HG03280 (cell line): ENCODE data around the gene NEURL4.

ENCODE experiments used
- ATAC-seq: cut with Tn5 transposase; IDR thresholded peaks from one replicate; pipeline ENCODE4 v1.9.1; 2021; ENCODE audit warnings: mild to moderate bottlenecking, moderate library complexity; ENCODE audit not compliant: unreplicated experiment

The NEURL4 gene

GRCh38 chr17:7306911-7307685, 22.0 kb downstream of the NEURL4 start, which contains the start of gene EIF5A:
Gene EIF5A (plus strand): TSS chr17:7307628. CDS start chr17:7309636, 2,008 bp downstream.
- ATAC-seq: peak; percentile 68

- no peak for ATAC-seq
These were observed 25.0 kb downstream of the NEURL4 start for GRCh38 chr17:7304179-7304578.

GRCh38 chr17:7296189-7296861, 32.8 kb downstream of the NEURL4 start:
- no peak for ATAC-seq

GRCh38 chr17:7295230-7296180, 33.6 kb downstream of the NEURL4 start:
- no peak for ATAC-seq

GRCh38 chr17:7294614-7295153, 34.5 kb downstream of the NEURL4 start, which contains the start of gene YBX2:
Gene YBX2 (minus strand): TSS chr17:7294639. CDS start chr17:7294500, 139 bp downstream.
- ATAC-seq: peak; percentile 53

GRCh38 chr17:7293816-7294613, 35.1 kb downstream of the NEURL4 start:
- ATAC-seq: no peak

GRCh38 chr17:7293159-7293558, 36.0 kb downstream of the NEURL4 start:
- no peak for ATAC-seq

GRCh38 chr17:7292729-7293128, 36.4 kb downstream of the NEURL4 start:
- no peak for ATAC-seq

- no peak for ATAC-seq
These were observed 36.9 kb downstream of the NEURL4 start for GRCh38 chr17:7292194-7292593.

GRCh38 chr17:7290685-7291084, 38.5 kb downstream of the NEURL4 start:
- no peak for ATAC-seq

GRCh38 chr17:7290166-7290565, 39.0 kb downstream of the NEURL4 start:
- ATAC-seq: no peak

GRCh38 chr17:7289256-7290032, 39.7 kb downstream of the NEURL4 start:
- no peak for ATAC-seq

- no peak for ATAC-seq
These were observed 43.5 kb downstream of the NEURL4 start for GRCh38 chr17:7285679-7286078.

GRCh38 chr17:7284911-7285310, 44.2 kb downstream of the NEURL4 start:
- no peak for ATAC-seq

GRCh38 chr17:7283471-7284216, 45.5 kb downstream of the NEURL4 start:
- ATAC-seq: no peak

GRCh38 chr17:7282752-7283321, 46.3 kb downstream of the NEURL4 start:
- no peak for ATAC-seq

- ATAC-seq: no peak
These were observed 47.0 kb downstream of the NEURL4 start for GRCh38 chr17:7281953-7282751.
